Suprapubic skin (tissue), 4 donors: ENCODE results near the gene RNGTT. TPM values are rescaled to one million over a fixed set of nuclear protein-coding genes. Genes with fewer than 3 reads are reported as not detected.

Experiments
- DNase-seq, 2 donors: peaks; one replicate each; pipeline ENCODE4 v3.0.0-alpha.2; 2019; ENCODE audit warnings: low spot score in 2 of 2
- H3K27ac ChIP-seq: fragments of 200-600 bp; sonication (generic); one replicate; pipeline ENCODE4 v1.5.1; 2019
- H3K27me3 ChIP-seq: fragments of 200-600 bp; sonication (generic); one replicate; pipeline ENCODE4 v1.5.1; 2019
- H3K36me3 ChIP-seq: fragments of 200-600 bp; sonication (generic); one replicate; pipeline ENCODE4 v1.5.1; 2019
- H3K4me1 ChIP-seq: fragments of 200-600 bp; sonication (generic); one replicate; pipeline ENCODE4 v1.5.1; 2019
- H3K4me3 ChIP-seq: fragments of 200-600 bp; sonication (generic); one replicate; pipeline ENCODE4 v1.5.1; 2019; ENCODE audit warnings: mild to moderate bottlenecking
- H3K9me3 ChIP-seq: fragments of 200-600 bp; sonication (generic); one replicate; pipeline ENCODE4 v1.5.1; 2019
- CTCF ChIP-seq, 2 donors: fragments of 200-600 bp in 1 of 2; fragments of 450-650 bp in 1 of 2; sonication (generic) in 1 of 2; IDR thresholded peaks; one replicate each; pipeline ENCODE4 v1.5.1; 2016 to 2019; ENCODE audit warnings: antibody characterized with exemption in 2 of 2, mild to moderate bottlenecking in 1 of 2, moderate library complexity in 1 of 2
- EP300 ChIP-seq: sonication (generic); formaldehyde crosslinking; IDR thresholded peaks from one replicate; pipeline ENCODE4 v1.6.1; 2017; ENCODE audit warnings: antibody characterized with exemption
- POLR2A ChIP-seq, 2 donors: fragments of 450-650 bp; IDR thresholded peaks; one replicate each; pipeline ENCODE4 v1.6.1; 2017; ENCODE audit warnings: antibody characterized with exemption in 2 of 2, mild to moderate bottlenecking in 2 of 2, moderate library complexity in 2 of 2
- POLR2AphosphoS5 ChIP-seq, 3 donors: sonication (generic); formaldehyde crosslinking; IDR thresholded peaks; one replicate each; pipeline ENCODE4 v1.6.1; 2017; ENCODE audit warnings: antibody characterized with exemption in 3 of 3
- WGBS: methylation state at CpG from one replicate; pipeline ENCODE4 v1.1.5; 2018; 5-methylcytosine and 5-hydroxymethylcytosine counted together
- total RNA-seq, 4 donors: library from RNA; depleted of rRNA; stranded (reverse); fragments of >200 nt; gene quantifications; one replicate each; pipeline ENCODE4 v1.1.0, GENCODE V29; 2016

Gene RNGTT
- total RNA-seq, 4 donors from 2014 or later, result 8.6 to 13.6 (median 11.6) TPM

GRCh38 chr6:88565836-88566235 lies 397.6 kb downstream of the RNGTT start:
- no peak for DNase-seq
- TF ChIP-seq POLR2AphosphoS5 (IDR thresholded peaks at IDR 0.05), result no peak
- TF ChIP-seq CTCF (IDR thresholded peaks at IDR 0.05), result no peak
- no peak for TF ChIP-seq POLR2A (IDR thresholded peaks at IDR 0.05)
- no peak for TF ChIP-seq EP300
- 77% methylated on average over 6 of the region's 6 CpGs for WGBS

GRCh38 chr6:88565409-88565811 lies 398.0 kb downstream of the RNGTT start:
- H3K4me3 ChIP-seq, result no peak overlapping the region
- WGBS, result 77% methylated on average over 7 of the region's 7 CpGs
- TF ChIP-seq POLR2AphosphoS5 (IDR thresholded peaks at IDR 0.05) (no peak), EP300 (no peak), POLR2A (IDR thresholded peaks at IDR 0.05) (no peak), CTCF (IDR thresholded peaks at IDR 0.05) (no peak)
- no peak overlapping the region for H3K27ac ChIP-seq
- no peak for DNase-seq
- H3K9me3 ChIP-seq, result no peaks in the 10 kb centered on the region
- H3K27me3 ChIP-seq, result no peaks in the 10 kb centered on the region
- H3K36me3 ChIP-seq, result no peaks in the 10 kb centered on the region
- peaks cover 4% of the 10 kb centered on the region for H3K4me1 ChIP-seq

More at GRCh38 chr6:88565836-88566235, 397.6 kb downstream of the RNGTT start:
- Histone ChIP-seq H3K27me3 (no peaks in the 10 kb centered on the region), H3K27ac (no peak overlapping the region), H3K4me1 (peaks cover 4% of the 10 kb centered on the region), H3K4me3 (no peak overlapping the region), H3K9me3 (no peaks in the 10 kb centered on the region), H3K36me3 (no peaks in the 10 kb centered on the region)

GRCh38 chr6:88563277-88563625 lies 400.2 kb downstream of the RNGTT start:
- no peak for DNase-seq
- WGBS, result 87% methylated on average over 8 of the region's 8 CpGs

GRCh38 chr6:88562353-88563276 lies 400.8 kb downstream of the RNGTT start:
- WGBS, result 85% methylated on average over 18 of the region's 18 CpGs
- Histone ChIP-seq H3K27ac (no peak overlapping the region), H3K27me3 (no peaks in the 10 kb centered on the region), H3K4me1 (peaks cover 4% of the 10 kb centered on the region), H3K4me3 (no peak overlapping the region), H3K36me3 (no peaks in the 10 kb centered on the region), H3K9me3 (no peaks in the 10 kb centered on the region)
- DNase-seq, result no peak
- no peak for TF ChIP-seq EP300

More at GRCh38 chr6:88563277-88563625, 400.2 kb downstream of the RNGTT start:
- no peak overlapping the region for H3K27ac ChIP-seq
- TF ChIP-seq POLR2A (IDR thresholded peaks at IDR 0.05), result no peak
- no peak for TF ChIP-seq POLR2AphosphoS5 (IDR thresholded peaks at IDR 0.05)
- TF ChIP-seq EP300, result no peak
- TF ChIP-seq CTCF (IDR thresholded peaks at IDR 0.05), result no peak
- H3K36me3 ChIP-seq, result no peaks in the 10 kb centered on the region
- no peaks in the 10 kb centered on the region for H3K27me3 ChIP-seq
- H3K4me1 ChIP-seq, result peaks cover 4% of the 10 kb centered on the region
- no peak overlapping the region for H3K4me3 ChIP-seq
- H3K9me3 ChIP-seq, result no peaks in the 10 kb centered on the region

- H3K9me3 ChIP-seq, result no peaks in the 10 kb centered on the region
- H3K27me3 ChIP-seq, result no peaks in the 10 kb centered on the region
- no peak overlapping the region for H3K27ac ChIP-seq
- no peak overlapping the region for H3K4me3 ChIP-seq
- H3K36me3 ChIP-seq, result no peaks in the 10 kb centered on the region
- 12% methylated on average over 1 of the region's 1 CpG for WGBS
- peaks cover 4% of the 10 kb centered on the region for H3K4me1 ChIP-seq
- DNase-seq, result no peak
- TF ChIP-seq POLR2A (IDR thresholded peaks at IDR 0.05), result no peak
Measured at GRCh38 chr6:88561954-88562315, 401.5 kb downstream of the RNGTT start.

GRCh38 chr6:88561034-88561953 lies 402.1 kb downstream of the RNGTT start:
- Histone ChIP-seq H3K9me3 (no peaks in the 10 kb centered on the region), H3K4me3 (no peak overlapping the region), H3K27ac (no peak overlapping the region), H3K4me1 (peaks cover 4% of the 10 kb centered on the region), H3K36me3 (no peaks in the 10 kb centered on the region), H3K27me3 (no peaks in the 10 kb centered on the region)
- no peak for DNase-seq
- TF ChIP-seq EP300, result no peak
- TF ChIP-seq POLR2AphosphoS5 (IDR thresholded peaks at IDR 0.05), result no peak
- TF ChIP-seq CTCF (IDR thresholded peaks at IDR 0.05), result no peak
- no peak for TF ChIP-seq POLR2A (IDR thresholded peaks at IDR 0.05)
- 43% methylated on average over 10 of the region's 10 CpGs for WGBS
